Kidney capillary endothelial cell (primary cell): ENCODE measurements around the gene S100A4.
"Not testable (repeated sequence)": the region's sequence is repeated elsewhere in the genome, so short reads cannot be mapped to it uniquely, and the experiment has no call there.

Experiments used
- DNase-seq: peaks from one replicate; pipeline ENCODE4 v3.0.0-alpha.2; 2018; ENCODE audit warnings: low spot score

The S100A4 gene

GRCh38 chr1:153545067-153546055, at the start of gene S100A4:
TSS of gene S100A4 (minus strand) at chr1:153545806. CDS start at chr1:153544794, 1,012 bp downstream.
- DNase-seq: no peak

GRCh38 chr1:153592748-153593147, 47.1 kb upstream of the S100A4 start:
- no peak for DNase-seq

GRCh38 chr1:153588482-153588881, 42.9 kb upstream of the S100A4 start:
- DNase-seq: no peak

- DNase-seq: not testable (repeated sequence)
Measured at GRCh38 chr1:153588033-153588432, 42.4 kb upstream of the S100A4 start.

GRCh38 chr1:153587314-153587713, 41.7 kb upstream of the S100A4 start:
- DNase-seq: no peak

- no peak for DNase-seq
Measured at GRCh38 chr1:153586347-153586746, 40.7 kb upstream of the S100A4 start.

GRCh38 chr1:153585006-153585405, 39.4 kb upstream of the S100A4 start:
- DNase-seq: no peak

GRCh38 chr1:153583976-153584375, 38.4 kb upstream of the S100A4 start:
- no peak for DNase-seq

GRCh38 chr1:153583514-153583913, 37.9 kb upstream of the S100A4 start:
- not testable (repeated sequence) for DNase-seq

- not testable (repeated sequence) for DNase-seq
Measured at GRCh38 chr1:153582836-153583235, 37.2 kb upstream of the S100A4 start.

GRCh38 chr1:153578936-153579335, 33.3 kb upstream of the S100A4 start:
- no peak for DNase-seq

GRCh38 chr1:153578490-153578889, 32.9 kb upstream of the S100A4 start:
- no peak for DNase-seq

- DNase-seq: no peak
Measured at GRCh38 chr1:153577624-153578051, 32.0 kb upstream of the S100A4 start.

- DNase-seq: no peak
Measured at GRCh38 chr1:153577138-153577537, 31.5 kb upstream of the S100A4 start.

GRCh38 chr1:153575497-153575896, 29.9 kb upstream of the S100A4 start:
- not testable (repeated sequence) for DNase-seq

- not testable (repeated sequence) for DNase-seq
Measured at GRCh38 chr1:153575081-153575491, 29.5 kb upstream of the S100A4 start.

- DNase-seq: no peak
Measured at GRCh38 chr1:153573351-153573750, 27.7 kb upstream of the S100A4 start.

- DNase-seq: peak; percentile 89
Measured at GRCh38 chr1:153572569-153573015, 27.0 kb upstream of the S100A4 start.

GRCh38 chr1:153571706-153572105, 26.1 kb upstream of the S100A4 start:
- DNase-seq: no peak

GRCh38 chr1:153570874-153571273, 25.3 kb upstream of the S100A4 start:
- DNase-seq: no peak

- no peak for DNase-seq
Measured at GRCh38 chr1:153569465-153569864, 23.9 kb upstream of the S100A4 start.

GRCh38 chr1:153568367-153569099, 22.9 kb upstream of the S100A4 start:
- DNase-seq: peak; percentile 93
